ENCODE results near the gene TPSG1. TPM values are rescaled to one million over a fixed set of nuclear protein-coding genes. Genes with fewer than 3 reads are reported as not detected.

Gene TPSG1
- total RNA-seq, 1 donor from 2014 or later = 1.6 TPM

- no peak for DNase-seq (ENCODE audit: low spot score)
Observed at GRCh38 chr16:1176280-1176897, 48.7 kb downstream of the TPSG1 start.

- DNase-seq (ENCODE audit: low spot score) = no peak
Observed at GRCh38 chr16:1175566-1176279, 49.3 kb downstream of the TPSG1 start.

DNA sequence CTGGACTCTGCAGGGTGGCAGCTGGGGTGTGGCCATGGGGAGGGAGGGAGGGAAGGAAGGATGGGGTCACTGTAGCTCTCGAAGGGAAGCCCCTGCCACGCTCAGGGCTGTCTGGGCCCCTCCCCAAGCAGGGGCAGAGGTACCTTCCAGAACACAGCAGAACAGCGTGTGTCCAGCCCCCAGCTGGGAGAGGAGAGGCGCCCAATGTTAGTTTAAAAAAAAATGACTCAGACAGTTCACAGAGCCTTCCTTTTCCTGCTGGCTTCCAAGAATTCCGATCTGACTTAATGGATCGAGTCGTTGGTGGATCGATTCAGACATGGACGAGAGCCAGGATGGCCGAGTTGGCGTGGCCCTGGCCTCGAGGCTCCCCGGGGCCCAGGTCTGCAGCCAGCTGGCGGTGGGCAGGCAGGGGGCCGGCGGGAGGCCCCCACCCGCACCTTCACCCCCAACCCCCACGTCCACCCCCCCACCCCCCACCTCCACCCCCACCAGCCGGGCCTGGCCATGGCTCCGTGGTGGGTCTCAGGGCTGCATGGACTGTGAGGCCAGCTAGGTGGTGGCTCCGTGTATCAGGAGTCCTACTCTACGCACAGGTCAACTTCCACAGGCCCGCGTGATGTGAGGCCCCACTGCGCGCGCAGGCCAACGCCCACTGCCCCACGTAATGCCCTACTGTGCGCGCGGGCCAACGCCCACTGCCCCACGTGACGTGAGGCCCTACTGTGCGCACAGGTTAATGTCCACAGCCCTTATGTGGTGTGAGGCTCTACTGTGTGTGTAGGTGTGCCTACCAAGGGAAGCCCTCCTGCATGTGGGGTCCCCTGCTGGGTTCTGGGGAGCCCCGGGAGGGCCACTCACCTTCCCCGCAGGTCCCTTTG is 50.4 kb downstream of the TPSG1 start:
- DNase-seq (ENCODE audit: low spot score) = peak; percentile 81

DNA sequence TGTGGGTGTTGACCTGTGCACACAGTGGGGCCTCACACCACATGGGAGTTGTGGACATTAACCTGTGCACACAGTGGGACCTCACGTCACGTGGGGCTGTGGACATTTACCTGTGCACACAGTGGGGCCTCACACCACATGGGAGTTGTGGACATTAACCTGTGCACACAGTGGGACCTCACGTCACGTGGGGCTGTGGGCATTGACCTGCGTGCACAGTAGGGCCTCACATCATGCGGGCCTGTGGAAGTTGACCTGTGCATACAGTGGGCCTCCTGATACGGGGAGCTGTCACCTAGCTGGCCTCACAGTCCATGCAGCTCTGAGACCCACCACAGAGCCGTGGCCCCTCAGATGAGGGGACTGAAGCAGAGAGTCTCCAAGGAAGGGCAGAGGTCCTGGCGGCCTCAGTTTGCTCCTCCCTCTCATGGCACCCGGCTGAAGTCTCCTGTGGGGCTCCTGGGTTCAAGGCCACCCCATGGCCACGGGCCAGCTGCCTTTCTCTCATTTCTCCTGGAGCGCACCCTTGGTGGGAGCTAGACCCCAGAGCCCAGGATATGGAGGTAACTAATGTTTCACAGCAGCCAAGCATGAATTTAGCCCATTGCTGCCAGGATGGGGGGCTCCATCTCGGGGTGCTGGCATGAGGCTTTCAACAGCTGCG is 51.1 kb downstream of the TPSG1 start:
- DNase-seq (ENCODE audit: low spot score) = no peak

- no peak for DNase-seq (ENCODE audit: low spot score)
Observed at GRCh38 chr16:1172651-1173050, 52.4 kb downstream of the TPSG1 start.

GRCh38 chr16:1171854-1172428 is 53.1 kb downstream of the TPSG1 start:
- DNase-seq (ENCODE audit: low spot score) = no peak

Other genes starting within 250 kb of the TPSG1 start
- 1.4 TPM for gene SOX8, start 243.5 kb downstream of the TPSG1 start, total RNA-seq
- gene SSTR5, start 152.5 kb downstream of the TPSG1 start, total RNA-seq = 5.8 TPM
- gene C1QTNF8, start 129.0 kb downstream of the TPSG1 start, total RNA-seq = not detected
- gene CACNA1H, start 72.2 kb downstream of the TPSG1 start, total RNA-seq = 133 TPM
- 215 TPM for gene TPSB2, start 4.9 kb upstream of the TPSG1 start, total RNA-seq
- 139 TPM for gene TPSAB1, start 15.4 kb upstream of the TPSG1 start, total RNA-seq
- gene TPSD1, start 30.8 kb upstream of the TPSG1 start, total RNA-seq = 0.69 TPM
- 100 TPM for gene UBE2I, start 84.4 kb upstream of the TPSG1 start, total RNA-seq
- gene BAIAP3, start 108.4 kb upstream of the TPSG1 start, total RNA-seq = 2.6 TPM
- 51.2 TPM for gene TSR3, start 126.6 kb upstream of the TPSG1 start, total RNA-seq
- 86.6 TPM for gene GNPTG, start 126.7 kb upstream of the TPSG1 start, total RNA-seq
- 32.6 TPM for gene UNKL, start 189.4 kb upstream of the TPSG1 start, total RNA-seq
- 8.7 TPM for gene UQCC4, start 195.5 kb upstream of the TPSG1 start, total RNA-seq
- not detected for gene PERCC1, start 205.8 kb upstream of the TPSG1 start, total RNA-seq
- gene CCDC154, start 219.3 kb upstream of the TPSG1 start, total RNA-seq = 3.6 TPM
- gene CLCN7, start 249.8 kb upstream of the TPSG1 start, total RNA-seq = 111 TPM